ENCODE measurements around the gene SMARCD2. TPM values are rescaled to one million over a fixed set of nuclear protein-coding genes. Genes with fewer than 3 reads are reported as not detected.
"Not testable (repeated sequence)": the region's sequence is repeated elsewhere in the genome, so short reads cannot be mapped to it uniquely, and the experiment has no call there.

The SMARCD2 gene
- total RNA-seq, 2 experiments from 2014 or later, result 120 to 136 TPM

DNA sequence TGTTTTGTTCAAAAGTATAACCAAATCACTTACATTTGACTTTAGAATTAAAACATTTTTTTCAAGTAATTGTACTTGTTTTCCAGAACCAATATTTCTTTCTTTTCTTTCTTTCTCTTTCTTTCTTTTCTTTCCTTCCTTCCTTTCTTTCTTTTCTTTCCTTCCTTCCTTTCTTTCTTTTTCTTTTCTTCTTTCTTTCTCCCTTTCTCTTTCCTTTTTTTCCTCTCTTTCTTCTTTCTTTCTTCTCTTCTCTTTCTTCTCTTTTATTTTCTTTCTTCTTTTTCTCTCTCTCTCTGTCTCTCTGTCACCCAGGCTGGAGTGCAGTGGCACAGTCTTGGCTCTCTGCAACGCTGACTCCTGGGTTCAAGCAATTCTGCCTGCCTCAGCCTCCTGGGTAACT lies 41.7 kb downstream of the SMARCD2 start:
- DNase-seq (ENCODE audit: low spot score), result no peak
- H2AFZ ChIP-seq (ENCODE audit: low read length), result no peak overlapping the region
- H3K9me2 ChIP-seq (ENCODE audit: insufficient read depth, low read length), result no peaks in the 10 kb centered on the region
- intact Hi-C loops (cut with micrococcal nuclease; ENCODE audit: unreplicated experiment), result loop anchor here (10.0 kb wide), 1 partner anchor 46 kb away; no protein-coding TSS in a partner anchor
- ChIA-PET POLR2A (no interaction called here), CTCF (ENCODE audit: unreplicated experiment) (no interaction called here)
- no peaks in the 10 kb centered on the region for H3K9me3 ChIP-seq (ENCODE audit: low read length)
- TF ChIP-seq CTCF (conservative IDR thresholded peaks at IDR 0.05; ENCODE audit: low read length), result no peak
- no peak for TF ChIP-seq EZH2phosphoT487 (IDR thresholded peaks at IDR 0.05; ENCODE audit: borderline replicate concordance, low read depth, low read length)
- H3K4me2 ChIP-seq (ENCODE audit: low read length), result no peak overlapping the region
- H3K4me1 ChIP-seq (ENCODE audit: insufficient read depth, low read length, poor library complexity, severe bottlenecking), result no peaks in the 10 kb centered on the region
- H3K36me3 ChIP-seq (ENCODE audit: insufficient read depth, low read length), result peaks cover 100% of the 10 kb centered on the region
- no peak overlapping the region for H3K27ac ChIP-seq (ENCODE audit: low read depth, low read length, poor library complexity, severe bottlenecking)
- no TSS peak for BruUV-seq (replicated peaks)
- H3K4me3 ChIP-seq (ENCODE audit: low read depth, low read length, poor library complexity, severe bottlenecking), result no peak overlapping the region
- H3K79me2 ChIP-seq (ENCODE audit: insufficient read depth, low read depth, low read length), result no peaks in the 10 kb centered on the region
- H4K20me1 ChIP-seq (ENCODE audit: insufficient read depth, low read length), result no peaks in the 10 kb centered on the region

GRCh38 chr17:63798572-63799106 lies 43.8 kb downstream of the SMARCD2 start:
- no peak overlapping the region for H2AFZ ChIP-seq (ENCODE audit: low read length)
- H3K27ac ChIP-seq (ENCODE audit: low read depth, low read length, poor library complexity, severe bottlenecking), result no peak overlapping the region
- BruUV-seq (replicated peaks), result no TSS peak
- H3K36me3 ChIP-seq (ENCODE audit: insufficient read depth, low read length), result peaks cover 100% of the 10 kb centered on the region
- H3K9me2 ChIP-seq (ENCODE audit: insufficient read depth, low read length), result no peaks in the 10 kb centered on the region
- H3K9me3 ChIP-seq (ENCODE audit: low read length), result no peaks in the 10 kb centered on the region
- H4K20me1 ChIP-seq (ENCODE audit: insufficient read depth, low read length), result no peaks in the 10 kb centered on the region
- H3K79me2 ChIP-seq (ENCODE audit: insufficient read depth, low read depth, low read length), result peaks cover 7% of the 10 kb centered on the region; the same call in 1 of the 2 replicates
- DNase-seq (ENCODE audit: low spot score), result no peak
- CTCF ChIA-PET (ENCODE audit: unreplicated experiment), result no interaction called here
- H3K4me2 ChIP-seq (ENCODE audit: low read length), result no peak overlapping the region
- POLR2A ChIA-PET, result interaction anchor here (0.5 to 1.6 kb wide), 2 partner anchors 12 to 16 kb away, joined by 4 to 8 read pairs; no protein-coding TSS in a partner anchor
- H3K4me1 ChIP-seq (ENCODE audit: insufficient read depth, low read length, poor library complexity, severe bottlenecking), result no peaks in the 10 kb centered on the region
- TF ChIP-seq EZH2phosphoT487 (IDR thresholded peaks at IDR 0.05; ENCODE audit: borderline replicate concordance, low read depth, low read length) (no peak), CTCF (conservative IDR thresholded peaks at IDR 0.05; ENCODE audit: low read length) (no peak)
- intact Hi-C loops (cut with micrococcal nuclease; ENCODE audit: unreplicated experiment), result no loop called here
- H3K4me3 ChIP-seq (ENCODE audit: low read depth, low read length, poor library complexity, severe bottlenecking), result no peak overlapping the region

DNA sequence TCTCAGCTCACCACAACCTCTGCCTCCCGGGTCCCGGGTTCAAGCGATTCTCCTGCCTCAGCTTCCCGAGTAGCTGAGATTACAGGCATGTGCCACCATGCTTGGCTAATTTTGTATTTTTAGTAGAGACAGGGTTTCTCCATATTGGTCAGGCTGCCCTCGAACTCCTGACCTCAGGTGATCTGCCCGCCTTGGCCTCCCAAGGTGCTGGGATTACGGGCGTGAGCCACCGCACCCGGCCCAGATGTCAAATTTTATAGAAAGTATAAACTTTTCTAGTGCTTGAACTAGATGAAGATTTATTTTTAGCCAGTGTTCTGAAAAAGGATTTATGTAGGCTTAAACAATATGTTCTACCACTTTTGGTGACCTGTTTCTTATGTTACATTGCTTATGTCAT lies 46.1 kb downstream of the SMARCD2 start:
- H3K9me2 ChIP-seq (ENCODE audit: insufficient read depth, low read length); H3K4me3 ChIP-seq (ENCODE audit: low read depth, low read length, poor library complexity, severe bottlenecking); intact Hi-C loops (cut with micrococcal nuclease; ENCODE audit: unreplicated experiment); DNase-seq (ENCODE audit: low spot score); H4K20me1 ChIP-seq (ENCODE audit: insufficient read depth, low read length); H3K27ac ChIP-seq (ENCODE audit: low read depth, low read length, poor library complexity, severe bottlenecking); H3K4me2 ChIP-seq (ENCODE audit: low read length); BruUV-seq (replicated peaks); H3K4me1 ChIP-seq (ENCODE audit: insufficient read depth, low read length, poor library complexity, severe bottlenecking); H2AFZ ChIP-seq (ENCODE audit: low read length); H3K9me3 ChIP-seq (ENCODE audit: low read length); CTCF ChIA-PET (ENCODE audit: unreplicated experiment); POLR2A ChIA-PET: not testable (repeated sequence)
- Histone ChIP-seq H3K79me2 (ENCODE audit: insufficient read depth, low read depth, low read length) (peaks cover 28% of the 10 kb centered on the region; the same call in 1 of the 2 replicates), H3K36me3 (ENCODE audit: insufficient read depth, low read length) (peaks cover 100% of the 10 kb centered on the region)

Measured in OCI-LY7 (cell line).